Right lobe of liver (tissue), 6 donors: ENCODE data around the gene FADS2. TPM values are rescaled to one million over a fixed set of nuclear protein-coding genes. Genes with fewer than 3 reads are reported as not detected.

Experiments
- ATAC-seq, 4 donors: fragments of 200-7000 bp; cut with Tn5 transposase; one replicate each; pipeline ENCODE4 v1.9.1; 2020; ENCODE audit warnings: mild to moderate bottlenecking in 4 of 4, moderate library complexity in 4 of 4
- DNase-seq, 3 donors: peaks; one replicate each; pipeline ENCODE4 v3.0.0-alpha.2; 2020
- H3K27ac ChIP-seq, 3 donors: fragments of 200-600 bp; one replicate each; pipeline ENCODE4 v1.8.0; 2022
- H3K27me3 ChIP-seq, 2 donors: fragments of 200-600 bp; one replicate each; pipeline ENCODE4 v1.8.0; 2022
- H3K36me3 ChIP-seq, 4 donors: fragments of 200-600 bp; sonication (generic) in 1 of 4; one replicate each; pipeline versions ENCODE4 v1.5.1 to v1.8.0; 2017 to 2022; ENCODE audit warnings: control low read depth in 1 of 4
- H3K4me1 ChIP-seq, 4 donors: fragments of 200-600 bp; sonication (generic) in 1 of 4; one replicate each; pipeline versions ENCODE4 v1.5.1 to v1.8.0; 2017 to 2022; ENCODE audit warnings: control low read depth in 1 of 4
- H3K4me3 ChIP-seq, 3 donors: fragments of 200-600 bp; one replicate each; pipeline ENCODE4 v1.8.0; 2022
- H3K9me3 ChIP-seq, 4 donors: fragments of 200-600 bp; sonication (generic) in 1 of 4; one replicate each; pipeline versions ENCODE4 v1.5.1 to v1.8.0; 2017 to 2022; ENCODE audit warnings: control low read depth in 1 of 4
- POLR2A ChIP-seq: fragments of 450-650 bp; IDR thresholded peaks from one replicate; pipeline ENCODE4 v1.6.1; 2017; ENCODE audit warnings: antibody characterized with exemption, mild to moderate bottlenecking
- WGBS: methylation state at CpG from one replicate; pipeline ENCODE4 v1.1.6; 2018; ENCODE audit warnings: low coverage, low lambda C conversion rate; ENCODE audit not compliant: insufficient coverage; ENCODE audit errors: missing lambda C conversion rate; 5-methylcytosine and 5-hydroxymethylcytosine counted together
- intact Hi-C, 2 donors: fragments of 100-400 bp; cut with DNase I; formaldehyde crosslinking; loops; one replicate each; pipeline versions ENCODE4 v1.11.2 to v1.14.1; 2022
- total RNA-seq, 6 experiments: library from RNA; depleted of rRNA in 2 of 6; stranded (reverse); fragments of >200 nt in 2 of 6; fragmentation: NEBNext Ultra II Directional in 3 of 6; extraction: Animal tissue kit (Norgen Biotek cat#: 25700) in 3 of 6; gene quantifications; one replicate each; pipeline versions ENCODE4 v1.1.0 to v1.2.4, GENCODE V29; 2016 to 2023
- TF ChIP-seq, protein P1 (sequence below), 4 donors: fragments of 200-600 bp in 3 of 4; fragments of 450-650 bp in 1 of 4; IDR thresholded peaks; one replicate each; pipeline versions ENCODE4 v1.5.1 to v1.8.0; 2016 to 2022; ENCODE audit warnings: antibody characterized with exemption in 4 of 4, mild to moderate bottlenecking in 2 of 4
- donor health status: DM: no; HTN: yes; CAD: no.
- donor health status: DM: no; HTN: no; CAD: no.
- donor health status: DM: no; HTN: no; CAD: no.
- donor health status: DM: no; HTN: yes; CAD: no.
- donor health status: DM: no; HTN: yes; CAD: no.

Gene FADS2
- total RNA-seq, 6 experiments from 2014 or later, result 4.2 to 166 (median 110) TPM

DNA sequence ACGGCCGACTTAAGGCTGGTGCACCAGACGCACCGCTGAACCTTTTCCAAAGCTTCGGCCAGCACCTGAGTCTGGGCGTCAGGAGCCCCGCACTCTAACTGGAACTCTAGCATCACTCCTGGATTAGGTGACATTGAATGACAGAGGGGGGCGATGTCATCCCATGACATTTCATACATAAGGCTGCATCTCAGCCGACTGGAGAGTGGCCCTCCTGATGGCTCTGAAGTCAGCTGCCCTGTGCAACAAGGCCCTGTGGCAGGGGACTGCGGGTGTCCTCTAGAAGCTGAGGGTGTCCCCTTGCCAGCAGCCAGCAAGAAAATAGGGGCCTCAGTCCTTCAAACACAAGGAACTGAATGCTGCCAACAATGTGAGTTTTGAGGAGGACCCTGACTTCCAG is 73.3 kb downstream of the FADS2 start:
- TF ChIP-seq, protein P1, sequence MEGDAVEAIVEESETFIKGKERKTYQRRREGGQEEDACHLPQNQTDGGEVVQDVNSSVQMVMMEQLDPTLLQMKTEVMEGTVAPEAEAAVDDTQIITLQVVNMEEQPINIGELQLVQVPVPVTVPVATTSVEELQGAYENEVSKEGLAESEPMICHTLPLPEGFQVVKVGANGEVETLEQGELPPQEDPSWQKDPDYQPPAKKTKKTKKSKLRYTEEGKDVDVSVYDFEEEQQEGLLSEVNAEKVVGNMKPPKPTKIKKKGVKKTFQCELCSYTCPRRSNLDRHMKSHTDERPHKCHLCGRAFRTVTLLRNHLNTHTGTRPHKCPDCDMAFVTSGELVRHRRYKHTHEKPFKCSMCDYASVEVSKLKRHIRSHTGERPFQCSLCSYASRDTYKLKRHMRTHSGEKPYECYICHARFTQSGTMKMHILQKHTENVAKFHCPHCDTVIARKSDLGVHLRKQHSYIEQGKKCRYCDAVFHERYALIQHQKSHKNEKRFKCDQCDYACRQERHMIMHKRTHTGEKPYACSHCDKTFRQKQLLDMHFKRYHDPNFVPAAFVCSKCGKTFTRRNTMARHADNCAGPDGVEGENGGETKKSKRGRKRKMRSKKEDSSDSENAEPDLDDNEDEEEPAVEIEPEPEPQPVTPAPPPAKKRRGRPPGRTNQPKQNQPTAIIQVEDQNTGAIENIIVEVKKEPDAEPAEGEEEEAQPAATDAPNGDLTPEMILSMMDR (IDR thresholded peaks at IDR 0.05), result no peak
- TF ChIP-seq POLR2A, result no peak
- intact Hi-C loops, result loop anchor here in 1 of 2 donors (10.0 kb wide), 1 partner anchor 173 kb away; no protein-coding TSS in a partner anchor
- H3K4me1 ChIP-seq, result peaks cover 0 to 3% (median 0%) of the 10 kb centered on the region in 4 donors
- no peak overlapping the region for H3K4me3 ChIP-seq
- H3K27me3 ChIP-seq, result no peaks in the 10 kb centered on the region
- ATAC-seq (no peak), DNase-seq (no peak)
- no peaks in the 10 kb centered on the region for H3K9me3 ChIP-seq
- H3K36me3 ChIP-seq, result no peaks in the 10 kb centered on the region
- 42% methylated on average over 2 of the region's 10 CpGs for WGBS
- no peak overlapping the region for H3K27ac ChIP-seq

DNA sequence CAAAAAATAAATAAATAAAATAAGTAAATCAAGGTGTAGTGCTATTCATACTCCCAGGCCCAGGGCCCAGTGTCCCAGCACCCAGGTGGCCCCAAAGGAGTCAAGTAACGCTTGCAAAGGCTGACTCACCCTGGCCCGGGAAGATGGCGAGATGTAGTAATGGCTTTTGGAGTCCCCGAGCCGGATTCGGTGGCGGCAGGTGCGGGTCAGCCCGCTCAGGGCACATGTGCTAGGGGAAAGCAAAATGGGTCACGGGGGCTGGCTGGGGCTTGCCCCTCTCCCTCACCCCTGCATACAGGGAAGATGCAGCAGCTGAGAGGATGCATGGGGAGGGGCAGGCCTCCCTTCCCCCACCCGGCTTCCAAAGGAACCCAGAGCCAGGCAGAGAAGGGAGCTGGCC is 74.2 kb downstream of the FADS2 start:
- WGBS, result 86% methylated on average over 1 of the region's 11 CpGs
- H3K27me3 ChIP-seq, result no peaks in the 10 kb centered on the region
- TF ChIP-seq, protein P1 (IDR thresholded peaks at IDR 0.05), result no peak
- no peak for TF ChIP-seq POLR2A
- no peak for DNase-seq
- no peak overlapping the region for H3K27ac ChIP-seq
- H3K4me1 ChIP-seq, result peaks cover 0 to 3% (median 0%) of the 10 kb centered on the region in 4 donors
- H3K9me3 ChIP-seq, result no peaks in the 10 kb centered on the region
- H3K4me3 ChIP-seq, result no peak overlapping the region
- H3K36me3 ChIP-seq, result no peaks in the 10 kb centered on the region
- intact Hi-C loops, result loop anchor here in 1 of 2 donors (10.0 kb wide), 1 partner anchor 172 kb away; no protein-coding TSS in a partner anchor
- no peak for ATAC-seq

DNA sequence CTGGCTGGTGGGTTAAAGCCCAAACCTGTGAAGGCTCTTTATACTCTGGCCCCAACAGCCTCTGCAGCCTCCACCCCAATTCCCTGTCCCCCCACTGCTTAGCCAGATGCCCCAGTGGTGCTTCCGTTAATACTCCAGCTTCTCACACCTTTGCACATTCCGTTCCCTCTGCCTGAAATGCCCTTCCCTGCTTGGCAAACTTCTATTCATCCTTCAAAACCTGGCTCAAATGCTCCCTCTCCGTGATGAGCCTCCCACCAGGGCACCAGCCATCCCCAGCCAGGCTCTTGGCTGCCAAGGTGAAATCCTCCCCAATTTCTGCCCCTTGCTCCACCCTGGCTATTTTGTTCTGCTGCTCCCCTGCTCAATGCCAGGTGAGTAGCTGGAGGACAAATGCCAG is 75.7 kb downstream of the FADS2 start:
- TF ChIP-seq, protein P1 (IDR thresholded peaks at IDR 0.05), result no peak
- TF ChIP-seq POLR2A, result no peak
- intact Hi-C loops, result loop anchor here in 1 of 2 donors (10.0 kb wide), 1 partner anchor 171 kb away; no protein-coding TSS in a partner anchor
- Histone ChIP-seq H3K9me3 (no peaks in the 10 kb centered on the region), H3K27ac (no peak overlapping the region), H3K27me3 (no peaks in the 10 kb centered on the region), H3K36me3 (no peaks in the 10 kb centered on the region), H3K4me3 (peak overlapping the region; percentile 32 to 36 (median 33)), H3K4me1 (peaks cover 0 to 3% (median 0%) of the 10 kb centered on the region in 4 donors)
- WGBS, result 86% methylated on average over 3 of the region's 3 CpGs
- DNase-seq (no peak), ATAC-seq (no peak)

DNA sequence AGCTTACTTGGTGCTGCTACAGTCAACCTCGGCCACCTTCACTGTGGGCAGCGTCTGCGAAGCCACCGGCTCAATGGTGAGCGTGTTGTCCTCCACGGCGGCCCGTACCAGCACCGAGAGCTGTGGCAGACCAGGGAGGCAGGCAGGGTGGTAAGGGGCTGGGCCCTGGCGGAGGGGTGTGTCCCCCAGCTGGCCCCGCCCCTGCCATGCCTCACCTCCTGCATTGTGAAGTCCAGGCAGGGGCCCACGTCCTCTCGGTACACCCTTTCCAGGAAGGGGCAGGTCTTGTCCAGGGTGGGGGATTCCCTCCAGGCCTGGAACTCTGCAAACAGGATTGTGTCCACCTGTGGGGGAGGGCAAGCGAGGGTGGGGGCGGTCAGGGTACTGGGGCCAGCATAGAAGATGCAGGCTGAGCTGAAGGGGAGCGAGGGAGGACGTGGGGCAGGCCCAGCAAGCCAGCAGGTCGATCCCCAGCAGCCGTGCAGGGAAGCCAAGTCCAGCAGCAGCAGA is 76.5 kb downstream of the FADS2 start:
- H3K27me3 ChIP-seq, result no peaks in the 10 kb centered on the region
- WGBS, result 31% methylated on average over 6 of the region's 19 CpGs
- intact Hi-C loops, result loop anchor here in 1 of 2 donors (10.0 kb wide), 1 partner anchor 170 kb away; no protein-coding TSS in a partner anchor
- no peak for TF ChIP-seq POLR2A
- TF ChIP-seq, protein P1 (IDR thresholded peaks at IDR 0.05), result no peak
- no peaks in the 10 kb centered on the region for H3K36me3 ChIP-seq
- H3K4me3 ChIP-seq, result peak overlapping the region; percentile 32 to 36 (median 33)
- no peaks in the 10 kb centered on the region for H3K4me1 ChIP-seq
- peak; percentile 70 to 88 (median 71) for DNase-seq
- ATAC-seq, result peak; percentile 79 to 96 (median 94)
- H3K9me3 ChIP-seq, result no peaks in the 10 kb centered on the region
- no peak overlapping the region for H3K27ac ChIP-seq
